SK-N-SH treated with all-trans-retinoic acid at 6 μM for 48 hours (cell line): ENCODE measurements around the gene MMP28.

Experiments used
- ATAC-seq: fragments of 200-7000 bp; cut with Tn5 transposase; 3 replicates; pipeline ENCODE4 v1.9.1; 2020; ENCODE audit warnings: mild to moderate bottlenecking, moderate library complexity
- BACH2 ChIP-seq: fragments of 250-450 bp; sonication (Bioruptor Pico); IDR thresholded peaks from 2 replicates; pipeline ENCODE4 v1.9.0; 2021; ENCODE audit warnings: mild to moderate bottlenecking, borderline replicate concordance
- CREB5 ChIP-seq: fragments of 250-450 bp; sonication (Bioruptor Pico); IDR thresholded peaks from 2 replicates; pipeline ENCODE4 v1.5.1; 2020; ENCODE audit warnings: low read depth, mild to moderate bottlenecking, moderate library complexity
- CSDC2 ChIP-seq: fragments of 250-450 bp; sonication (Bioruptor Pico); IDR thresholded peaks from 2 replicates; pipeline ENCODE4 v1.5.0; 2020; ENCODE audit warnings: mild to moderate bottlenecking, moderate library complexity
- CSRNP3 ChIP-seq: fragments of 250-450 bp; sonication (Bioruptor Pico); IDR thresholded peaks from 2 replicates; pipeline ENCODE4 v1.5.1; 2021; ENCODE audit warnings: mild to moderate bottlenecking, moderate library complexity
- ESRRG ChIP-seq: fragments of 250-450 bp; sonication (Bioruptor Pico); IDR thresholded peaks from 2 replicates; pipeline ENCODE4 v1.6.1; 2021; ENCODE audit warnings: mild to moderate bottlenecking
- GLIS3 ChIP-seq: fragments of 250-450 bp; sonication (Bioruptor Pico); IDR thresholded peaks from 2 replicates; pipeline ENCODE4 v1.5.0; 2020; ENCODE audit warnings: mild to moderate bottlenecking, moderate library complexity
- ISL1 ChIP-seq: fragments of 250-450 bp; sonication (Bioruptor Pico); IDR thresholded peaks from 2 replicates; pipeline ENCODE4 v2.1.2; 2022; ENCODE audit warnings: mild to moderate bottlenecking, moderate library complexity
- OSR1 ChIP-seq: fragments of 250-450 bp; sonication (Bioruptor Pico); IDR thresholded peaks from 2 replicates; pipeline ENCODE4 v1.8.0; 2022; ENCODE audit warnings: moderate library complexity, mild to moderate bottlenecking, inconsistent platforms
- PPARA ChIP-seq: fragments of 250-450 bp; sonication (Bioruptor Pico); IDR thresholded peaks from 2 replicates; pipeline ENCODE4 v1.5.0; 2020; ENCODE audit warnings: mild to moderate bottlenecking, borderline replicate concordance
- RARB ChIP-seq: fragments of 250-450 bp; sonication (Bioruptor Pico); IDR thresholded peaks from 2 replicates; pipeline ENCODE4 v1.8.0; 2021; ENCODE audit warnings: mild to moderate bottlenecking, moderate library complexity
- SNAI2 ChIP-seq: fragments of 250-450 bp; sonication (Bioruptor Pico); IDR thresholded peaks from 2 replicates; pipeline ENCODE4 v1.5.0; 2020; ENCODE audit warnings: mild to moderate bottlenecking, moderate library complexity
- TCF4 ChIP-seq: fragments of 250-450 bp; sonication (Bioruptor Pico); IDR thresholded peaks from 2 replicates; pipeline ENCODE4 v1.8.0; 2021; ENCODE audit warnings: mild to moderate bottlenecking, moderate library complexity, borderline replicate concordance
- TOX ChIP-seq: fragments of 250-450 bp; sonication (Bioruptor Pico); IDR thresholded peaks from 2 replicates; pipeline ENCODE4 v1.8.0; 2021; ENCODE audit warnings: mild to moderate bottlenecking, moderate library complexity, borderline replicate concordance
- TSHZ2 ChIP-seq: fragments of 250-450 bp; sonication (Bioruptor Pico); IDR thresholded peaks from 2 replicates; pipeline ENCODE4 v1.5.0; 2020; ENCODE audit warnings: mild to moderate bottlenecking, moderate library complexity
- ZC3H10 ChIP-seq: fragments of 250-450 bp; sonication (Bioruptor Pico); IDR thresholded peaks from 2 replicates; pipeline ENCODE4 v1.5.1; 2021; ENCODE audit warnings: mild to moderate bottlenecking, moderate library complexity
- ZFP3 ChIP-seq: fragments of 250-450 bp; sonication (Bioruptor Pico); IDR thresholded peaks from 2 replicates; pipeline ENCODE4 v1.5.0; 2020; ENCODE audit warnings: mild to moderate bottlenecking, moderate library complexity
- ZNF70 ChIP-seq: fragments of 450-650 bp; formaldehyde crosslinking; IDR thresholded peaks from 2 replicates; pipeline ENCODE4 v1.5.0; 2020; ENCODE audit warnings: mild to moderate bottlenecking, moderate library complexity
- ZNF8 ChIP-seq: fragments of 450-650 bp; formaldehyde crosslinking; IDR thresholded peaks from 2 replicates; pipeline ENCODE4 v1.5.0; 2020; ENCODE audit warnings: mild to moderate bottlenecking, moderate library complexity
- TF ChIP-seq, protein P1 (sequence below): fragments of 250-450 bp; sonication (Bioruptor Pico); IDR thresholded peaks from 2 replicates; pipeline ENCODE4 v1.8.0; 2021; ENCODE audit warnings: low read depth, mild to moderate bottlenecking, moderate library complexity, borderline replicate concordance
- TF ChIP-seq, protein P2 (sequence below): fragments of 250-450 bp; sonication (Bioruptor Pico); IDR thresholded peaks from 2 replicates; pipeline ENCODE4 v1.8.0; 2020; ENCODE audit warnings: mild to moderate bottlenecking, moderate library complexity, borderline replicate concordance

The MMP28 gene

GRCh38 chr17:35774499-35774898 is 20.9 kb downstream of the MMP28 start (continued):
- TF ChIP-seq CSRNP3 (no peak), ZFP3 (CRISPR knock-in tag) (no peak)

GRCh38 chr17:35773679-35774425 is 21.6 kb downstream of the MMP28 start:
- ATAC-seq, result peak; percentile 17
- TF ChIP-seq TCF4 (CRISPR knock-in tag) (no peak), ZNF70 (CRISPR knock-in tag) (no peak), GLIS3 (no peak), CSDC2 (CRISPR knock-in tag) (no peak), PPARA (CRISPR knock-in tag) (no peak), TOX (CRISPR knock-in tag) (no peak), CREB5 (CRISPR knock-in tag) (no peak), CSRNP3 (no peak), ISL1 (no peak), SNAI2 (CRISPR knock-in tag) (no peak), ZC3H10 (no peak), TSHZ2 (CRISPR knock-in tag) (no peak)
- TF ChIP-seq, protein P1, sequence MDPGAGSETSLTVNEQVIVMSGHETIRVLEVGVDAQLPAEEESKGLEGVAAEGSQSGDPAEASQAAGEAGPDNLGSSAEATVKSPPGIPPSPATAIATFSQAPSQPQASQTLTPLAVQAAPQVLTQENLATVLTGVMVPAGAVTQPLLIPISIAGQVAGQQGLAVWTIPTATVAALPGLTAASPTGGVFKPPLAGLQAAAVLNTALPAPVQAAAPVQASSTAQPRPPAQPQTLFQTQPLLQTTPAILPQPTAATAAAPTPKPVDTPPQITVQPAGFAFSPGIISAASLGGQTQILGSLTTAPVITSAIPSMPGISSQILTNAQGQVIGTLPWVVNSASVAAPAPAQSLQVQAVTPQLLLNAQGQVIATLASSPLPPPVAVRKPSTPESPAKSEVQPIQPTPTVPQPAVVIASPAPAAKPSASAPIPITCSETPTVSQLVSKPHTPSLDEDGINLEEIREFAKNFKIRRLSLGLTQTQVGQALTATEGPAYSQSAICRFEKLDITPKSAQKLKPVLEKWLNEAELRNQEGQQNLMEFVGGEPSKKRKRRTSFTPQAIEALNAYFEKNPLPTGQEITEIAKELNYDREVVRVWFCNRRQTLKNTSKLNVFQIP (CRISPR knock-in tag), result no peak

GRCh38 chr17:35773129-35773528 is 22.3 kb downstream of the MMP28 start:
- no peak for TF ChIP-seq ZNF8 (CRISPR knock-in tag)
- TF ChIP-seq ESRRG, result no peak
- TF ChIP-seq RARB, result no peak
- TF ChIP-seq ZC3H10, result no peak
- no peak for TF ChIP-seq TSHZ2 (CRISPR knock-in tag)
- no peak for TF ChIP-seq TCF4 (CRISPR knock-in tag)
- TF ChIP-seq ZFP3 (CRISPR knock-in tag), result no peak
- TF ChIP-seq, protein P2, sequence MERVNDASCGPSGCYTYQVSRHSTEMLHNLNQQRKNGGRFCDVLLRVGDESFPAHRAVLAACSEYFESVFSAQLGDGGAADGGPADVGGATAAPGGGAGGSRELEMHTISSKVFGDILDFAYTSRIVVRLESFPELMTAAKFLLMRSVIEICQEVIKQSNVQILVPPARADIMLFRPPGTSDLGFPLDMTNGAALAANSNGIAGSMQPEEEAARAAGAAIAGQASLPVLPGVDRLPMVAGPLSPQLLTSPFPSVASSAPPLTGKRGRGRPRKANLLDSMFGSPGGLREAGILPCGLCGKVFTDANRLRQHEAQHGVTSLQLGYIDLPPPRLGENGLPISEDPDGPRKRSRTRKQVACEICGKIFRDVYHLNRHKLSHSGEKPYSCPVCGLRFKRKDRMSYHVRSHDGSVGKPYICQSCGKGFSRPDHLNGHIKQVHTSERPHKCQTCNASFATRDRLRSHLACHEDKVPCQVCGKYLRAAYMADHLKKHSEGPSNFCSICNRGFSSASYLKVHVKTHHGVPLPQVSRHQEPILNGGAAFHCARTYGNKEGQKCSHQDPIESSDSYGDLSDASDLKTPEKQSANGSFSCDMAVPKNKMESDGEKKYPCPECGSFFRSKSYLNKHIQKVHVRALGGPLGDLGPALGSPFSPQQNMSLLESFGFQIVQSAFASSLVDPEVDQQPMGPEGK (CRISPR knock-in tag), result no peak
- no peak for TF ChIP-seq ISL1
- TF ChIP-seq OSR1, result no peak
- TF ChIP-seq PPARA (CRISPR knock-in tag), result no peak
- TF ChIP-seq CREB5 (CRISPR knock-in tag), result no peak
- no peak for TF ChIP-seq GLIS3
- TF ChIP-seq BACH2 (CRISPR knock-in tag), result no peak
- TF ChIP-seq, all 23 proteins: peak for 0
- ATAC-seq, result no peak
